GM15510 (cell line): ENCODE measurements around the gene OSBPL10.

Experiments
- POLR2A ChIP-seq: IDR thresholded peaks from 3 replicates; pipeline ENCODE4 v1.6.1; 2011; ENCODE audit warnings: borderline replicate concordance; ENCODE audit not compliant: insufficient read length; ENCODE audit errors: extremely low read depth

Gene OSBPL10

GRCh38 chr3:31710123-31710803, 270.8 kb downstream of the OSBPL10 start:
- no peak for TF ChIP-seq POLR2A

GRCh38 chr3:31709526-31709925, 271.5 kb downstream of the OSBPL10 start:
- no peak for TF ChIP-seq POLR2A

GRCh38 chr3:31709005-31709404, 272.1 kb downstream of the OSBPL10 start:
- no peak for TF ChIP-seq POLR2A

GRCh38 chr3:31707286-31707685, 273.8 kb downstream of the OSBPL10 start:
- TF ChIP-seq POLR2A: no peak

GRCh38 chr3:31705736-31706135, 275.3 kb downstream of the OSBPL10 start:
- no peak for TF ChIP-seq POLR2A

- TF ChIP-seq POLR2A: no peak
These were observed 276.4 kb downstream of the OSBPL10 start for GRCh38 chr3:31704591-31705179.

GRCh38 chr3:31704156-31704555, 276.9 kb downstream of the OSBPL10 start:
- TF ChIP-seq POLR2A: no peak

GRCh38 chr3:31701286-31701685, 279.8 kb downstream of the OSBPL10 start:
- TF ChIP-seq POLR2A: no peak

- TF ChIP-seq POLR2A: no peak
These were observed 281.6 kb downstream of the OSBPL10 start for GRCh38 chr3:31699309-31699953.

- no peak for TF ChIP-seq POLR2A
These were observed 284.1 kb downstream of the OSBPL10 start for GRCh38 chr3:31696815-31697548.

- no peak for TF ChIP-seq POLR2A
These were observed 285.1 kb downstream of the OSBPL10 start for GRCh38 chr3:31696009-31696297.

GRCh38 chr3:31695280-31696008, 285.6 kb downstream of the OSBPL10 start:
- no peak for TF ChIP-seq POLR2A

GRCh38 chr3:31693346-31693745, 287.7 kb downstream of the OSBPL10 start:
- no peak for TF ChIP-seq POLR2A

GRCh38 chr3:31692751-31693150, 288.3 kb downstream of the OSBPL10 start:
- TF ChIP-seq POLR2A: no peak

GRCh38 chr3:31690771-31691170, 290.3 kb downstream of the OSBPL10 start:
- TF ChIP-seq POLR2A: no peak

- TF ChIP-seq POLR2A: no peak
These were observed 292.1 kb downstream of the OSBPL10 start for GRCh38 chr3:31688984-31689383.
